ENCODE results near the gene TMA7B. TPM values are rescaled to one million over a fixed set of nuclear protein-coding genes. Genes with fewer than 3 reads are reported as not detected.

The TMA7B gene
- total RNA-seq, 1 donor from 2014 or later, result not detected

DNA sequence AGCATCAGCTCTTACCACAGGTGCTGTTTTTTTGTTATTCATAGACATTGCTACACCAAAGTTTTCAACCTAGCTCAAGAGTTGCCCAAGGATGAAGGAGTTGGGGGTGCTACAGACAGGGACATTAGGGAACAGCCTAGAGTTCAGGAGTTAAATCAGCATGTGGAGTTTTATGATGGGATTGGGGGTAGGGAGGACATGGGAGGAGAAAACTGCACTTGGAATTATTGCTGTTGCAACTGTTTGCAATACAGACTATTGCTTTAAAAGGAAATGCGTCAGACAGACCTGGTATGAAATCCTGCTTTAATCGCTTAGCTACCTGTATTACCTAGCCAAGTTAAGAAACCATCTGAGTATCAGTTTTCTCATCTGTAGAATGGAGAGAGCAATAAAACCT, 6.3 kb downstream of the TMA7B start:
- DNase-seq (ENCODE audit: low read depth) (peak; percentile 9), FAIRE-seq (peak; percentile 40)
- H3K27me3 ChIP-seq (ENCODE audit: control insufficient read depth, insufficient read depth, low read length), result peaks cover 3% of the 10 kb centered on the region
- H3K36me3 ChIP-seq (ENCODE audit: control insufficient read depth, insufficient read depth, low read length), result no peaks in the 10 kb centered on the region
- H3K4me3 ChIP-seq (ENCODE audit: low read depth, low read length), result no peak overlapping the region
- TF ChIP-seq, protein P1, sequence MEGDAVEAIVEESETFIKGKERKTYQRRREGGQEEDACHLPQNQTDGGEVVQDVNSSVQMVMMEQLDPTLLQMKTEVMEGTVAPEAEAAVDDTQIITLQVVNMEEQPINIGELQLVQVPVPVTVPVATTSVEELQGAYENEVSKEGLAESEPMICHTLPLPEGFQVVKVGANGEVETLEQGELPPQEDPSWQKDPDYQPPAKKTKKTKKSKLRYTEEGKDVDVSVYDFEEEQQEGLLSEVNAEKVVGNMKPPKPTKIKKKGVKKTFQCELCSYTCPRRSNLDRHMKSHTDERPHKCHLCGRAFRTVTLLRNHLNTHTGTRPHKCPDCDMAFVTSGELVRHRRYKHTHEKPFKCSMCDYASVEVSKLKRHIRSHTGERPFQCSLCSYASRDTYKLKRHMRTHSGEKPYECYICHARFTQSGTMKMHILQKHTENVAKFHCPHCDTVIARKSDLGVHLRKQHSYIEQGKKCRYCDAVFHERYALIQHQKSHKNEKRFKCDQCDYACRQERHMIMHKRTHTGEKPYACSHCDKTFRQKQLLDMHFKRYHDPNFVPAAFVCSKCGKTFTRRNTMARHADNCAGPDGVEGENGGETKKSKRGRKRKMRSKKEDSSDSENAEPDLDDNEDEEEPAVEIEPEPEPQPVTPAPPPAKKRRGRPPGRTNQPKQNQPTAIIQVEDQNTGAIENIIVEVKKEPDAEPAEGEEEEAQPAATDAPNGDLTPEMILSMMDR (IDR thresholded peaks at IDR 0.05; ENCODE audit: insufficient read depth, low read length, severe bottlenecking), result no peak

DNA sequence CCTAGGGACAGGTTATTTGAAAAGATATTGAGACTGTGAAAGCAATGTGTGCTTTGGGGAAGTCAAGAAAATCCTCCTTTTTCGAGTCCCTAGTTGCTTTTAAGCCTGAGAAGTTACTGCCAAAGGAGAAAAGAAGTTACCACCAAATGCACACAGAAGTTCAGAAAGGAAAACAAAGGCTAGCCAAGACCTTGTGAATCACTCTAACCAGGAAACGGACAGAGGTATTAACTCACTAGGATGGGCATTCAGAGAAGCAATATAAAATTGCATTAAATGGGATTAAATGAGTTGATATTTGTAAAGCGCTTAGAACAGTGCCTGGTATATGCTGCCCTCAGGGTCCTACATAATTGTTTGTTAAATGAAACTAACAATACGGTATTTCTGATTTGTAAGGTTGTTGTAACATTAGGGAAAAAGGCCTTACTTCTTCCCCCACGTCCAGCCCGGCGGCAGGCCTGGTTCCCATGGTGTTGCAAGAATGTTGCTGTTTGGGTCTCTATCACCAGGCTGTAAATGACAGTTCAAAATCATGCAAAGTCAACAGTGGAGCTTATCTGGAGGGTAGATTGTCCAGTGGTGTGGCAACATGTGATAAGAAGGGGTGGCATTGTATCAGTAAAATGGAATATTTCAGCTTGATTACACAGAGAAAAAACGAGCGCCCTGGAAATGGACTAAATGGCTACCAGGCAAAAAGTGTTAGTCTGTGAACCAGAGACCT, 7.1 kb downstream of the TMA7B start:
- Histone ChIP-seq H3K27me3 (ENCODE audit: control insufficient read depth, insufficient read depth, low read length) (peaks cover 3% of the 10 kb centered on the region), H3K36me3 (ENCODE audit: control insufficient read depth, insufficient read depth, low read length) (no peaks in the 10 kb centered on the region), H3K4me3 (ENCODE audit: low read depth, low read length) (no peak overlapping the region)
- TF ChIP-seq, protein P1 (IDR thresholded peaks at IDR 0.05; ENCODE audit: insufficient read depth, low read length, severe bottlenecking), result no peak
- DNase-seq (ENCODE audit: low read depth) (peak; percentile 39), FAIRE-seq (peak; percentile 40)

DNA sequence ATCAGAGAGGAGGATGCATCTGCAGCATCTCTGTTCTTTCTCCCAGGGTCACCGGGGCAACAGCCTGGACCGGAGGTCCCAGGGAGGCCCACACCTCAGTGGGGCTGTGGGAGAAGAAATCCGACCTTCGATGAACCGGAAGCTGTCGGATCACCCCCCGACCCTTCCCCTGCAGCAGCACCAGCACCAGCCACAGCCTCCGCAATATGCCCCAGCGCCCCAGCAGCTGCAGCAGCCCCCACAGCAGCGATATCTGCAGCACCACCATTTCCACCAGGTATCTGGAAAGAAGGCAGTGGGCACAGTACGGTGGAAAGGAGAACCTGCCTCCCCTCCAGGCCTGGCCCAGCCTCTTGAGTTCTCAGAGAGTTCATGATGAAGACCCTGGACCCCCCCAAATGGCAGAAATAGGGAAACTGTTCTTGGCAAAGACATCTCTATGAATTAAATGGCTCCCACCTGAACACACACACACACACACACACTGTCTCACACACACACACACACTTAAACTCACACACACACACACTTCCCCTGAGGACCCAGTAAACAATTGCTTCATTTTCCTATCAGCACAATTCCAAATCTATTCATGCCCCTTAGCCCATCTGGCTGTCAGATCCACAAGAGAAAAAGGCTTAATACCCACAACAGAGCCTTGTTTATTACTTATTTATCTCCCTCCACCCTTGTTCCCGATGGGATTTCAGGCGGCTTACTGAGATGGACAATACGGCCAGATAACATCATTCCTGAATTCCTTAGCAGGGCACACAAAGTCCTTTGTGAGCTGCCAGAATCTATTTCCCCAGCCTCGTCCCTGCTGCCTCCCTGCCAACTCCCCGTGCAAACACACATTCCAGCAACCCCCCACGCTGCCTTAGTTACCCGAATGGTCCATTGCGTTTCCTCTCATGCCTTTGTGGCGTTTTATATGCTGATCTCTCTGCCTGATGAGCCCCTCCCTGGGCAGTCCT, 8.1 kb downstream of the TMA7B start:
- H3K27me3 ChIP-seq (ENCODE audit: control insufficient read depth, insufficient read depth, low read length), result peaks cover 8% of the 10 kb centered on the region
- H3K36me3 ChIP-seq (ENCODE audit: control insufficient read depth, insufficient read depth, low read length), result no peaks in the 10 kb centered on the region
- TF ChIP-seq, protein P1 (IDR thresholded peaks at IDR 0.05; ENCODE audit: insufficient read depth, low read length, severe bottlenecking), result no peak
- no peak overlapping the region for H3K4me3 ChIP-seq (ENCODE audit: low read depth, low read length)
- FAIRE-seq (no peak), DNase-seq (ENCODE audit: low read depth) (no peak)

DNA sequence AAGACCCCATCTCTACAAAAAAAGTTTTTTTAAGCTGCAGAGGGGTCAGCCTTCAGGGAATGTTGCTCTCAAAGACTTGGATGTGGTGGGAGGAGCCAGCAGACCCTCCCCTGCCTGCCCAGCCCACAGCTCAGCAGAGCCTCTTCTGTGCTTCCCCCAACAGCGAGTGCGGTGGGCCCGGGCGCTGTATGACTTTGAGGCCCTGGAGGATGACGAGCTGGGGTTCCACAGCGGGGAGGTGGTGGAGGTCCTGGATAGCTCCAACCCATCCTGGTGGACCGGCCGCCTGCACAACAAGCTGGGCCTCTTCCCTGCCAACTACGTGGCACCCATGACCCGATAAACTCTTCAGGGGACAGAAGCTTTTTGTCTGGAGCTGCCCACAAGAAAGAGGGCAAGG, 10.5 kb downstream of the TMA7B start:
- FAIRE-seq (no peak), DNase-seq (ENCODE audit: low read depth) (no peak)
- no peaks in the 10 kb centered on the region for H3K36me3 ChIP-seq (ENCODE audit: control insufficient read depth, insufficient read depth, low read length)
- H3K4me3 ChIP-seq (ENCODE audit: low read depth, low read length), result no peak overlapping the region
- TF ChIP-seq, protein P1 (IDR thresholded peaks at IDR 0.05; ENCODE audit: insufficient read depth, low read length, severe bottlenecking), result no peak
- peaks cover 18% of the 10 kb centered on the region for H3K27me3 ChIP-seq (ENCODE audit: control insufficient read depth, insufficient read depth, low read length)

DNA sequence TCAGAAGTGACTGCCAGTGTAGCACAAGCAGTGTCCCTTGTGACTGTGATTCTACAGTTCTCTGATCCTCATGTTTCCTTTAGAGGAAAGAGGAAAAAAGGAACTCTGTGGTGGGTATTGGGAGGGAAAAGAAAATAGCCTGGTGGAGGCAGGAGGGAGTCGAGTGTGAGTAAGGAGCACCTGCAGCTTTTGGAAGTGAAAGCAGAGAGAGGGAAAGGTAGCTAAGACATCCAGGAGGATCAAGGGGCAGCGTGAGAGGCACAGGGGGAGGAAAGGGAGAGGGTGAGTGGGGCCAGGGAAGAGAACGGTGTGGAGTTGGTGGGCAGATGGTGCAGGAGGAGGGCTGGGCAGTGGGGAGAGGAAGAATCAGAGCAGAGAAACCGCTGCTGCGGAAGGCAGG, 12.4 kb downstream of the TMA7B start:
- TF ChIP-seq, protein P1 (IDR thresholded peaks at IDR 0.05; ENCODE audit: insufficient read depth, low read length, severe bottlenecking), result no peak
- FAIRE-seq, result no peak
- Histone ChIP-seq H3K4me3 (ENCODE audit: low read depth, low read length) (no peak overlapping the region), H3K27me3 (ENCODE audit: control insufficient read depth, insufficient read depth, low read length) (peaks cover 25% of the 10 kb centered on the region), H3K36me3 (ENCODE audit: control insufficient read depth, insufficient read depth, low read length) (no peaks in the 10 kb centered on the region)
- no peak for DNase-seq (ENCODE audit: low read depth)
